GM23338 (cell line): ENCODE data around the gene KCTD14.

Experiments used
- JUNB ChIP-seq: IDR thresholded peaks from one replicate; pipeline ENCODE4 v1.6.1; 2016; ENCODE audit warnings: antibody characterized with exemption; ENCODE audit not compliant: unreplicated experiment
- TF ChIP-seq, protein P1 (sequence below), 2 experiments: fragments of 200-600 bp in 1 of 2; sonication (generic) in 1 of 2; conservative IDR thresholded peaks; 2 replicates each; pipeline versions ENCODE4 v1.5.1 to v1.6.1; 2016 to 2017; ENCODE audit warnings: antibody characterized with exemption in 2 of 2, low read depth in 2 of 2, mild to moderate bottlenecking in 2 of 2, moderate library complexity in 1 of 2

DNA sequence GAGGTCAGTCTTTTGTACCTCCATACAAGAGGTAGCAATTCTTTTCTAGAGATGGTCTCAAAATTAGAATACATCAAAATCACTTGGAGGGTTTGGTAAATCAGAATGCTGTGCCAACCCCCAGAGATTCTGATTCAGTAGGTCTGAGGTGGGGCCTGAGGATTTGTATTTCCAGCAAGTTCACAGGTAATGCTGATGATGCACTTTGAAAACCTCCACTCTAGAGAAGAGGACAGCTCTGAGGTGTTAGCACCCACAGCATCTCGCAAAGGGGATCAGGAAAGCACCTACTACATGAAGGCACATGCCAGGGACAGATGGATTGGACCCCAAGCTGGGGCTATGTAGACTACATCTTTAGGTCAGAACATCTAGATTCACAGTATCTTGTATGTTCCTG is 7.2 kb downstream of the KCTD14 start:
- TF ChIP-seq, protein P1, sequence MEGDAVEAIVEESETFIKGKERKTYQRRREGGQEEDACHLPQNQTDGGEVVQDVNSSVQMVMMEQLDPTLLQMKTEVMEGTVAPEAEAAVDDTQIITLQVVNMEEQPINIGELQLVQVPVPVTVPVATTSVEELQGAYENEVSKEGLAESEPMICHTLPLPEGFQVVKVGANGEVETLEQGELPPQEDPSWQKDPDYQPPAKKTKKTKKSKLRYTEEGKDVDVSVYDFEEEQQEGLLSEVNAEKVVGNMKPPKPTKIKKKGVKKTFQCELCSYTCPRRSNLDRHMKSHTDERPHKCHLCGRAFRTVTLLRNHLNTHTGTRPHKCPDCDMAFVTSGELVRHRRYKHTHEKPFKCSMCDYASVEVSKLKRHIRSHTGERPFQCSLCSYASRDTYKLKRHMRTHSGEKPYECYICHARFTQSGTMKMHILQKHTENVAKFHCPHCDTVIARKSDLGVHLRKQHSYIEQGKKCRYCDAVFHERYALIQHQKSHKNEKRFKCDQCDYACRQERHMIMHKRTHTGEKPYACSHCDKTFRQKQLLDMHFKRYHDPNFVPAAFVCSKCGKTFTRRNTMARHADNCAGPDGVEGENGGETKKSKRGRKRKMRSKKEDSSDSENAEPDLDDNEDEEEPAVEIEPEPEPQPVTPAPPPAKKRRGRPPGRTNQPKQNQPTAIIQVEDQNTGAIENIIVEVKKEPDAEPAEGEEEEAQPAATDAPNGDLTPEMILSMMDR (conservative IDR thresholded peaks at IDR 0.05; ENCODE audit: low read depth in 2 of 2), result no peak
- TF ChIP-seq JUNB, result no peak
